Heart left ventricle (tissue), 16 donors: ENCODE data around the gene EEF1A2. TPM values are rescaled to one million over a fixed set of nuclear protein-coding genes. Genes with fewer than 3 reads are reported as not detected.

ENCODE experiments used
- ATAC-seq, 4 donors: fragments of 200-7000 bp; cut with Tn5 transposase; one replicate each; pipeline ENCODE4 v1.9.1; 2020 to 2022; ENCODE audit warnings: moderate library complexity in 4 of 4, mild to moderate bottlenecking in 3 of 4, moderate number of reproducible peaks in 1 of 4
- DNase-seq, 5 donors: peaks; one replicate each; pipeline ENCODE4 v3.0.0-alpha.2; 2020
- H3K27ac ChIP-seq, 12 donors: fragments of 200-600 bp; sonication (generic) in 4 of 12; one replicate each; pipeline versions ENCODE4 v1.5.0 to v1.8.0; 2016 to 2022; ENCODE audit warnings: mild to moderate bottlenecking in 2 of 12
- H3K27me3 ChIP-seq, 9 donors: fragments of 200-600 bp; sonication (generic) in 2 of 9; one replicate each; pipeline versions ENCODE4 v1.5.1 to v1.8.0; 2016 to 2022; ENCODE audit warnings: mild to moderate bottlenecking in 3 of 9
- H3K36me3 ChIP-seq, 9 donors: fragments of 200-600 bp; sonication (generic) in 2 of 9; one replicate each; pipeline versions ENCODE4 v1.5.0 to v1.8.0; 2018 to 2022; ENCODE audit warnings: mild to moderate bottlenecking in 2 of 9
- H3K4me1 ChIP-seq, 12 donors: fragments of 200-600 bp; sonication (generic) in 4 of 12; one replicate each; pipeline versions ENCODE4 v1.5.0 to v1.8.0; 2016 to 2022; ENCODE audit warnings: mild to moderate bottlenecking in 3 of 12
- H3K4me3 ChIP-seq, 12 donors: fragments of 200-600 bp; sonication (generic) in 4 of 12; one replicate each; pipeline versions ENCODE4 v1.5.0 to v1.8.0; 2017 to 2022; ENCODE audit warnings: mild to moderate bottlenecking in 9 of 12, moderate library complexity in 4 of 12
- H3K9me3 ChIP-seq, 12 donors: fragments of 200-600 bp; sonication (generic) in 4 of 12; one replicate each; pipeline versions ENCODE4 v1.5.0 to v1.8.0; 2016 to 2022; ENCODE audit warnings: mild to moderate bottlenecking in 1 of 12
- CTCF ChIP-seq, 12 donors: fragments of 200-600 bp; sonication (generic) in 4 of 12; IDR thresholded peaks; one replicate each; pipeline versions ENCODE4 v1.5.0 to v1.8.0; 2018 to 2022; ENCODE audit warnings: antibody characterized with exemption in 12 of 12, mild to moderate bottlenecking in 5 of 12
- POLR2A ChIP-seq, 2 donors: fragments of 450-650 bp; IDR thresholded peaks; one replicate each; pipeline ENCODE4 v1.6.1; 2017; ENCODE audit warnings: antibody characterized with exemption in 2 of 2, mild to moderate bottlenecking in 2 of 2, moderate library complexity in 2 of 2
- WGBS, 4 donors: extraction: QIAGEN DNeasy Blood & Tissue Kit in 2 of 4; methylation state at CpG; one replicate each; pipeline versions ENCODE4 v1.1.5 to v1.1.7; 2013 to 2018; 5-methylcytosine and 5-hydroxymethylcytosine counted together
- intact Hi-C, 10 donors: fragments of 100-400 bp; cut with DNase I; formaldehyde crosslinking; loops; one replicate each; pipeline versions ENCODE4 v1.11.1 to v1.14.2; 2022
- polyA plus RNA-seq, 2 donors: library from polyadenylated mRNA; stranded (reverse); fragments of 200-250 nt; gene quantifications; one replicate each; pipeline ENCODE4 v1.2.3, GENCODE V29; 2013
- total RNA-seq, 9 donors: library from RNA; depleted of rRNA in 2 of 9; stranded (reverse); fragments of >200 nt in 2 of 9; fragmentation: NEBNext Ultra II Directional in 3 of 9; extraction: Animal tissue kit (Norgen Biotek cat#: 25700) in 3 of 9; gene quantifications; one replicate each; pipeline versions ENCODE4 v1.1.0 to v1.2.4, GENCODE V29; 2016 to 2023
- donor health status: ischemic (EF 13 %, LVEDD 7.1; RV severe dilation, severe dysfunction).
- donor health status: healthy with polysubstance abuse.
- donor health status: DM: no; HTN: yes; CAD: no.
- donor health status: DM: no; HTN: no; CAD: no.
- donor health status: ischemic (EF 25% LVEDD 6.9; RV normal size, moderate dysfunction).
- donor health status: ischemic (EF 25% LVEDD 5.7; RV mildly dilated, moderate dysfunction).
- donor health status: healthy.
- donor health status: DM: yes; HTN: yes; CAD: no.
- donor health status: ischemic (EF 35%, LVEDD 5.7; RV mildly dilated, moderate dysfunction).
- donor health status: nonischemic (EF 11% LVEDD 7.7; RV severe dilation, severe dysfunction).
- donor health status: DM: yes; HTN: yes; CAD: no.
- donor health status: PGD.
- donor health status: ischemic (EF 29% LVEDD 5.4; RV normal size, mild dysfunction).
- donor health status: nonischemic (EF 23%, LVEDD 6.1; RV moderate dilation, normal function).

EEF1A2 gene
- total and polyA plus RNA-seq, 11 donors, result 791 to 1,794 (median 1,345) TPM

- 56 to 68% (median 64%) methylated on average over 2 to 8 of the region's 8 CpGs for WGBS, 4 donors
- peak overlapping the region in 3 of 12 donors; percentile 30 to 98 (median 97) for H3K27ac ChIP-seq
- H3K9me3 ChIP-seq, result no peaks in the 10 kb centered on the region
- peaks cover 0 to 42% (median 23%) of the 10 kb centered on the region in 9 donors for H3K27me3 ChIP-seq
- ATAC-seq (no peak), DNase-seq (peak in 1 of 5 donors; percentile 39)
- H3K4me3 ChIP-seq, result no peak overlapping the region
- TF ChIP-seq POLR2A (IDR thresholded peaks at IDR 0.05) (no peak), CTCF (IDR thresholded peaks at IDR 0.05) (no peak)
- intact Hi-C loops, result loop anchor here in 1 of 10 donors (5.0 kb wide), 1 partner anchor 477 kb away; no protein-coding TSS in a partner anchor
- H3K36me3 ChIP-seq, result peaks cover 0 to 47% (median 0%) of the 10 kb centered on the region in 9 donors
- peaks cover 2 to 58% (median 23%) of the 10 kb centered on the region in 12 donors for H3K4me1 ChIP-seq
Observed at GRCh38 chr20:63495167-63495720, 3.6 kb downstream of the EEF1A2 start.

GRCh38 chr20:63494420-63495166, 4.3 kb downstream of the EEF1A2 start:
- H3K4me1 ChIP-seq, result peaks cover 2 to 53% (median 21%) of the 10 kb centered on the region in 12 donors
- intact Hi-C loops, result loop anchor here in 1 of 10 donors (5.0 kb wide), 1 partner anchor 478 kb away; no protein-coding TSS in a partner anchor
- no peak overlapping the region for H3K27ac ChIP-seq
- H3K4me3 ChIP-seq, result no peak overlapping the region
- H3K9me3 ChIP-seq, result no peaks in the 10 kb centered on the region
- peaks cover 0 to 53% (median 2%) of the 10 kb centered on the region in 9 donors for H3K36me3 ChIP-seq
- TF ChIP-seq POLR2A (IDR thresholded peaks at IDR 0.05), result no peak
- TF ChIP-seq CTCF (IDR thresholded peaks at IDR 0.05), result no peak
- ATAC-seq (no peak), DNase-seq (peak in 1 of 5 donors; percentile 70)
- peaks cover 0 to 40% (median 22%) of the 10 kb centered on the region in 9 donors for H3K27me3 ChIP-seq
- 70 to 82% (median 79%) methylated on average over 30 to 51 of the region's 51 CpGs for WGBS, 4 donors

- H3K9me3 ChIP-seq, result no peaks in the 10 kb centered on the region
- H3K36me3 ChIP-seq, result peaks cover 0 to 54% (median 5%) of the 10 kb centered on the region in 9 donors
- WGBS, 4 donors, result 56 to 77% (median 66%) methylated on average over 3 to 7 of the region's 7 CpGs
- no peak for ATAC-seq
- peaks cover 2 to 47% (median 18%) of the 10 kb centered on the region in 12 donors for H3K4me1 ChIP-seq
- DNase-seq, result no peak
- peaks cover 2 to 42% (median 17%) of the 10 kb centered on the region in 9 donors for H3K27me3 ChIP-seq
- H3K27ac ChIP-seq, result no peak overlapping the region
- TF ChIP-seq CTCF (IDR thresholded peaks at IDR 0.05), result no peak
- no peak for TF ChIP-seq POLR2A (IDR thresholded peaks at IDR 0.05)
- intact Hi-C loops, result no loop called here
- H3K4me3 ChIP-seq, result no peak overlapping the region
Observed at GRCh38 chr20:63494084-63494419, 4.8 kb downstream of the EEF1A2 start.

GRCh38 chr20:63493563-63494020, 5.3 kb downstream of the EEF1A2 start:
- 59 to 70% (median 62%) methylated on average over 8 to 13 of the region's 13 CpGs for WGBS, 4 donors

More at GRCh38 chr20:63493563-63494020, 5.3 kb downstream of the EEF1A2 start:
- Histone ChIP-seq H3K36me3 (peaks cover 0 to 59% (median 10%) of the 10 kb centered on the region in 9 donors), H3K4me1 (peaks cover 2 to 48% (median 19%) of the 10 kb centered on the region in 12 donors), H3K27ac (no peak overlapping the region), H3K4me3 (no peak overlapping the region), H3K27me3 (peaks cover 6 to 46% (median 17%) of the 10 kb centered on the region in 9 donors), H3K9me3 (no peaks in the 10 kb centered on the region)
- TF ChIP-seq CTCF (IDR thresholded peaks at IDR 0.05), result no peak
- no peak for TF ChIP-seq POLR2A (IDR thresholded peaks at IDR 0.05)
- ATAC-seq (no peak), DNase-seq (peak in 1 of 5 donors; percentile 47)
- intact Hi-C loops, result no loop called here
